Neutrophil (primary cell): ENCODE data around the gene PGA3.

ENCODE experiments used
- H3K27ac ChIP-seq: fragments of 200-600 bp; sonication (generic); 2 replicates; pipeline ENCODE4 v1.5.1; 2016; ENCODE audit warnings: mild to moderate bottlenecking, moderate library complexity
- H3K27me3 ChIP-seq: fragments of 200-600 bp; sonication (generic); 2 replicates; pipeline ENCODE4 v1.6.0; 2016; ENCODE audit warnings: mild to moderate bottlenecking
- H3K36me3 ChIP-seq: fragments of 200-600 bp; sonication (generic); 2 replicates; pipeline ENCODE4 v1.5.1; 2017
- H3K4me1 ChIP-seq, 2 experiments: fragments of 200-600 bp in 1 of 2; sonication (generic) in 1 of 2; 1 replicate in 1 of 2; 2 replicates in 1 of 2; pipeline versions ENCODE4 v1.5.1 to v1.6.1; 2013 to 2016; ENCODE audit warnings: low read depth in 1 of 2, low read length in 1 of 2, mild to moderate bottlenecking in 1 of 2, moderate library complexity in 1 of 2; ENCODE audit not compliant: control insufficient read depth in 1 of 2, insufficient read depth in 1 of 2
- H3K4me3 ChIP-seq, 2 experiments: fragments of 200-600 bp in 1 of 2; sonication (generic) in 1 of 2; 1 replicate in 1 of 2; 2 replicates in 1 of 2; pipeline ENCODE4 v1.5.1; 2013 to 2016; ENCODE audit warnings: low read depth in 1 of 2, low read length in 1 of 2, mild to moderate bottlenecking in 1 of 2, moderate library complexity in 1 of 2
- H3K9me3 ChIP-seq: fragments of 200-600 bp; sonication (generic); 2 replicates; pipeline ENCODE4 v1.5.1; 2016
- CTCF ChIP-seq: fragments of 200-600 bp; sonication (generic); IDR thresholded peaks from 2 replicates; pipeline ENCODE4 v1.5.1; 2016; ENCODE audit warnings: antibody characterized with exemption

The PGA3 gene

GRCh38 chr11:61194169-61194671 is 9.1 kb upstream of the PGA3 start:
- H3K4me1 ChIP-seq, result no peaks in the 10 kb centered on the region
- no peak overlapping the region for H3K27ac ChIP-seq
- H3K36me3 ChIP-seq, result no peaks in the 10 kb centered on the region
- H3K9me3 ChIP-seq, result no peaks in the 10 kb centered on the region
- H3K27me3 ChIP-seq, result peaks cover 7% of the 10 kb centered on the region
- TF ChIP-seq CTCF, result no peak
- H3K4me3 ChIP-seq, result no peak overlapping the region

- H3K27ac ChIP-seq, result no peak overlapping the region
- peaks cover 7% of the 10 kb centered on the region for H3K27me3 ChIP-seq
- no peaks in the 10 kb centered on the region for H3K36me3 ChIP-seq
- no peak for TF ChIP-seq CTCF
- H3K9me3 ChIP-seq, result no peaks in the 10 kb centered on the region
- no peak overlapping the region for H3K4me3 ChIP-seq
- no peaks in the 10 kb centered on the region for H3K4me1 ChIP-seq
Observed at GRCh38 chr11:61194981-61195695, 8.2 kb upstream of the PGA3 start.

GRCh38 chr11:61195719-61196118 is 7.6 kb upstream of the PGA3 start:
- TF ChIP-seq CTCF, result no peak
- no peaks in the 10 kb centered on the region for H3K4me1 ChIP-seq
- H3K4me3 ChIP-seq, result no peak overlapping the region
- H3K27me3 ChIP-seq, result peaks cover 7% of the 10 kb centered on the region
- H3K36me3 ChIP-seq, result no peaks in the 10 kb centered on the region
- no peak overlapping the region for H3K27ac ChIP-seq
- H3K9me3 ChIP-seq, result no peaks in the 10 kb centered on the region

- TF ChIP-seq CTCF, result no peak
- no peak overlapping the region for H3K4me3 ChIP-seq
- H3K27me3 ChIP-seq, result peaks cover 13% of the 10 kb centered on the region
- H3K4me1 ChIP-seq, result no peaks in the 10 kb centered on the region
- H3K27ac ChIP-seq, result no peak overlapping the region
- no peaks in the 10 kb centered on the region for H3K36me3 ChIP-seq
- H3K9me3 ChIP-seq, result no peaks in the 10 kb centered on the region
Observed at GRCh38 chr11:61198361-61198760, 5.0 kb upstream of the PGA3 start.

- H3K4me1 ChIP-seq, result no peaks in the 10 kb centered on the region
- H3K36me3 ChIP-seq, result no peaks in the 10 kb centered on the region
- H3K9me3 ChIP-seq, result no peaks in the 10 kb centered on the region
- H3K4me3 ChIP-seq, result no peak overlapping the region
- no peak for TF ChIP-seq CTCF
- peaks cover 8% of the 10 kb centered on the region for H3K27me3 ChIP-seq
- H3K27ac ChIP-seq, result no peak overlapping the region
Observed at GRCh38 chr11:61198948-61199523, 4.3 kb upstream of the PGA3 start.
